GM18507 (cell line): ENCODE data around the gene MRPL10.

Source experiments
- DNase-seq: peaks from one replicate; pipeline ENCODE4 v3.0.0; 2011; ENCODE audit warnings: low read depth; ENCODE audit not compliant: insufficient read length; ENCODE audit errors: extremely low spot score
- FAIRE-seq: peaks from 2 replicates; lab custom pipeline; 2011; peaks lifted over from hg19 to GRCh38; lab: Jason Lieb, UNC

Gene MRPL10

GRCh38 chr17:47841488-47842291 is 10.3 kb upstream of the MRPL10 start:
- DNase-seq (no peak), FAIRE-seq (peak; percentile 55)

- DNase-seq (peak; percentile 89), FAIRE-seq (peak; percentile 94)
Measured at GRCh38 chr17:47840742-47841487, 9.6 kb upstream of the MRPL10 start, which contains the start of gene SCRN2. Gene SCRN2, minus strand, starts transcription at chr17:47841273. Its CDS starts 430 bp downstream, at chr17:47840843.

- no peak for DNase-seq
- no peak for FAIRE-seq
Measured at GRCh38 chr17:47840001-47840741, 8.8 kb upstream of the MRPL10 start.

DNA sequence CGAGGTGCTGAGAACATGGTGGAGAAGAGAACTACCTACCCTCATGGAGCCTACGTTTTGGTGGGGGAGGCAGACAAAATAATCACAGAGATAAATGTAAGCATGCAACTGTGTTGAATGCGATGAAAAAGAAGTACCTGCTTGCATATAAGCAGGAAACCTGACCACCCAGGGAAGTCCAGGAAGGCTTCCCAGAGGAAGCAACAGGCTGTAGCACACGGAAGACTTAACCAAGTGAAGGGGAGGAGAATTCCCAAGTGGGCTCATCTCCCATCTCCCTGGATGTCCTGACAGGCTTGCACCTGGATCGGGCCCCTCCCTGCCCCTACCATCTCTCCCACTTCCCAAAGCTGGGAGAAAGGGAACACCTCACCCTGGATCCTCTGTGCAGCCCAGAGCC is 7.7 kb upstream of the MRPL10 start:
- no peak for DNase-seq
- FAIRE-seq: no peak

GRCh38 chr17:47838636-47839035 is 7.3 kb upstream of the MRPL10 start:
- FAIRE-seq: no peak
- DNase-seq: no peak

GRCh38 chr17:47837401-47838039 is 6.2 kb upstream of the MRPL10 start:
- FAIRE-seq: no peak
- DNase-seq: no peak

DNA sequence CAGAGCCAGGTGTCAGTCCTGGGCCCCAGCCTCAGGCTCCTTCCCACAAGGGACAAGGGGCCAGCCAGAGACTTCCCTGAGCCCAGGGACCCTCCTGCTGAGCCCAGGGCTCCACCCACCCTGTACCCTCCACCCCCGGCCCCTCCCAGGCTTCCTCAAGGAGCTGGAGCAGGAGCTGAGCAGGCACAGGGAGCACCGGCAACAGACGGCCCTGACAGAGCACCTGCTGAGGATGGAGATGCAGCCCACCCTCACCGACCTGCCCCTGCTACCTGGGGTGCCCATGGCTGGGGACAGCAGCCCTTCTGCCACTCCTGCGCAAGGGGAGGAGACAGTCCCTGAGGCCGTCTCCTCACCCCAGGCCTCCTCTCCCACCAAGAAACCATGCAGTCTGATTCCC is 5.3 kb upstream of the MRPL10 start:
- DNase-seq (no peak), FAIRE-seq (no peak)

DNA sequence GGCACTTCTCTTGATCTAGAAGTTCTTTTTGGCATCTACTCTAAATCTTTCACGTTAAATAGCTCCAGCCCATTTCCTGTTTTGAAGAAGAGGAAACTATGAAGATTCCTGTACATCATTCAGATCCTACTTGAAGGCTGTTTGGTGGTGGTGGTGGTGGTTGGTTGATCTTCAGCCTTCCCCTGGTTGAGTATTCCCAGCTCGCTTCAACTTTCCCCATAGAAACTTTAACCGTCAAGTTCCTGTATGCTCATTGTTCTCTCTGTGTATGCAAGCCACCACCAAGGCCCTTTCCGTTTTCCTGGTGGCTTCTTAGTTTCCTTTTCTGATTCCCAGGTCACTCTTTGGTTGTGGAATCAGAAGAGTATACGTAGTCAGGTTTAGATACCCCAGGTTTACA is 3.4 kb upstream of the MRPL10 start:
- no peak for DNase-seq
- no peak for FAIRE-seq

DNA sequence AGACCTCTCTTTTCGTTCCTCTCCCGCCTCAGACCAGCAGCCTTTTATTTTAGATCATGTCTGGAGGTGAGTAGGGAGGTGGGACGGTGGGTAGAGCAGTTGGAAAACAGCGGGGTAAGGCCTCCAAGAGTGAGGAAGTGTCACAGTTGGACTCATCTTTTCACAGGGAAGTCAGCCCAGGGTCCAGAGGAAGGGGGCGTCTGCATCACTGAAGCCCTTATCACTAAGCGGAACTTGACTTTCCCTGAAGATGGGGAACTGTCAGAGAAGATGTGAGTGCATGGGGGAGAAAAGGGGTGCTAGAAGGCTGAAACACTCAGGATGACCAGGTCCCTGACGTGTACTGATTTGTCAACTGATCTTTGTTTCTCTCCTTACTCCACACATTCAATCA is 590 bp upstream of the MRPL10 start:
- DNase-seq: no peak
- FAIRE-seq: no peak

- no peak for DNase-seq
- FAIRE-seq: no peak
Measured at GRCh38 chr17:47830396-47831002, 842 bp downstream of the MRPL10 start.

GRCh38 chr17:47829870-47830269 is 1.5 kb downstream of the MRPL10 start:
- FAIRE-seq: no peak

DNA sequence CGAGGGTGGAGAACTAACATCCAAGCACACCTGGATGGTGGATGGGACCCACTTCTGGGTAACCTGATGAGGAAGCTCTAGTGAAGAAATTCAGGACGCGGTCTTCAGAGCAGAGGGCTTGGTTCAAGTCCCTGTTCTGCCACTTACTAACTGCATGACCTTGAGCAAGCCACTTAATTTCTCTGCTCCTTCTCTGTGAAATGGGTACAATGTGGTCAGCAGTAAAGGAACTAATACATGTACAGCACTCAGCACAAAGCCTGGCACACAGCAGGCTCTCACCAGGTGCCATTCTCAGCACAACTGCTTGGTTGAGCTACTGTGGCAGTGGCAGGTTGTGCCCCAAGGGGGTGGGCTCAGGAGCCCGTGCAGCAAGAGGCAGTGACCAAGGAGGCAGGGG is 7.8 kb downstream of the MRPL10 start:
- DNase-seq (no peak), FAIRE-seq (no peak)

More at GRCh38 chr17:47829870-47830269, 1.5 kb downstream of the MRPL10 start:
- DNase-seq: no peak

GRCh38 chr17:47822785-47823184 is 8.6 kb downstream of the MRPL10 start:
- DNase-seq (no peak), FAIRE-seq (no peak)

DNA sequence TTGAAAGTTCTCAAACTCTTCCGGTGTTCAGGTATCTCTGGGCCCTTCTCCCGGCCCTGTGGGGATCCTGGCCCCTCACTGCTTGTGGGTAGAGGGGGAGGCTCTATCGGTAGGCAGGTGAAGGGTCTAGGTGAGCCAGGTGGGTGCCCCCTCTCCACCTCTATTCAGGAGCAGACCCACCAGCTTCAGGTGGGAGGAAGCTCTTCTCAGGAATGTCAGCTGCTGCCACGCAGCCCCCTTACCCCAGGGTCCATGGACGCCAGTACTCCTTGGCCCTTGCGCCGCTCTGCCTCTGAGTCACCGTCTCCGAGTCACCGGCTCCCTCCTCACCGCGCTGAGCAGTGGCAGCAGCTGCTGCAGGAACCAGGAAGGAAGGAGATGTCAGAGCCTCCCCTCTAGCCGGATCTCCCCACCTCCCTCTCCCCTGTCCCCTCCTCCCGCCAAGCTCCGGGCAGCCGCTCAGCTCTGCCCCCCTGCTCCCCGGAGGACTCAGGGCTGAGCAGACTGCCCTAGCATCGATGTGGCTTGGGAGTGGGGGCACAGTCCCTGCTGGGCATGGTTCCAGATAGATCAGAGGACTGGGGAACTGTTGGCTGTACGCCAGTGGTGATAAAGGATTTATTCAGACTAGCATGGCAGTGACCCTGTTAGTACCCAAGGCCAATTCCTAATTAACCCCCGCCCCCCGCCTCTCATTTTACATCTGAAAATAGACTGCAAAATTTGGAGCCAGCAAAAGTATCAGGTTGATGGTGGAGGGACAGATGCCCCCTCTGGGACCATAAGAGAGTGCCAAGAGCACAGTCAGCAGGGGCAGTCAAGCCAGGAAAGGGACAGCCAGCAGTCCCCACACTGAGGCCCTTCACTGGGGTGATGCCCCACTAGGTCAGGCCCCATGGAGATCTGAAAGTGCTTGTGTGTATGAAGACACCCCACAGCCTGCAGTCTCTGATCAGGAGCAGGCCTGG is 9.6 kb downstream of the MRPL10 start, which contains the start of gene OSBPL7:
Gene OSBPL7, minus strand, starts transcription at position 371 of the 968 bp plus-strand sequence. CDS start 1,516 bp downstream, outside the sequence.
- DNase-seq (peak; percentile 83), FAIRE-seq (peak; percentile 92)

DNA sequence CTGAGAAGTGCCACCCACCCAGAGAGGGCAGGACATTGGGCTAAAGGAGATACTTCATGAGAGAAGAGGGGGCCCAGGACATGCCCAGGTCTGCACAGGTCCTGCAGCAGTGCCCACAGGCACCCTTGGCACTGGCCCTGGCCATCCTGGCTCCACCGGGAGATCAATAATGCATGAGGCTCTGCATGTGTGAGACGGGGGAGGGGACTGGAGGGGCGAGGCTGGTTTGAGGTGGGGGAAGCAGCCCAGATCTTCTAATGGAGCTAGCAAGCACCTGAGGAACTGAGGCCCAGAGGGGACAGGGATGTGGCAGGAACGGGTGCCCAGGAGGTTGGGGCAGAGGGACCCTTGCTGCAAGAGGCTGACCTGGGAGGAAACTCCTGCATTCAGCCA is 10.3 kb downstream of the MRPL10 start:
- FAIRE-seq (peak; percentile 18), DNase-seq (no peak)

GRCh38 chr17:47820033-47820789 is 11.1 kb downstream of the MRPL10 start:
- DNase-seq: no peak
- FAIRE-seq: no peak

DNA sequence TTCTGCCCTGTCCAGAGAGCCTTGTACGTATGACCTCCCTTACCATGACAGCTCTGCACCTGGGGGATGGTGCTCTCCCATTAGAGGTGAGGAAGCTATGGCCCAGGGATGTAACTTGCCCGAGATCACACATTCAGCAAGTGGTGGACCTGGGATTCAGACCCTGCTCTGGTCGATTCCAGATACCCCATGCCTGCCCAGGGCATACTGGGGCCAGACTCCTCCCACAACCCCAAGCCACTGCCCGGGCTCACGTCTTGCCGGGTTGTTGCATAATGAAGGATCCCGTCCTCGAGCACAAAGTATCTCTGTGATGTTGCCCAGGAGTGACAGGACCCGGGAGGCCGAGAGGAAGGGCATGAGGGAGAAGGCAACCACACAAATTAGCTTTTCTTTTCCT is 11.9 kb downstream of the MRPL10 start:
- no peak for FAIRE-seq

More for the DNA sequence above, 11.9 kb downstream of the MRPL10 start:
- no peak for DNase-seq
